Thyroid gland (tissue), 4 donors: Measurements from ENCODE around the gene COG5. TPM values are rescaled to one million over a fixed set of nuclear protein-coding genes. Genes with fewer than 3 reads are reported as not detected.

ENCODE experiments used
- DNase-seq, 2 donors: peaks; one replicate each; pipeline ENCODE4 v3.0.0-alpha.2; 2019
- H3K27ac ChIP-seq, 3 donors: fragments of 200-600 bp; sonication (generic); 1 replicate in 2 of 3; 2 replicates in 1 of 3; pipeline ENCODE4 v1.5.1; 2016 to 2019; ENCODE audit warnings: mild to moderate bottlenecking in 1 of 3, moderate library complexity in 1 of 3
- H3K27me3 ChIP-seq: fragments of 200-600 bp; sonication (generic); one replicate; pipeline ENCODE4 v1.5.1; 2019
- H3K36me3 ChIP-seq, 2 donors: fragments of 200-600 bp; sonication (generic); one replicate each; pipeline ENCODE4 v1.5.1; 2016 to 2019
- H3K4me1 ChIP-seq, 2 donors: fragments of 200-600 bp; sonication (generic); one replicate each; pipeline ENCODE4 v1.5.1; 2017 to 2019
- H3K4me3 ChIP-seq, 3 donors: fragments of 200-600 bp; sonication (generic); replicated peaks in 1 of 3; 1 replicate in 2 of 3; 2 replicates in 1 of 3; pipeline ENCODE4 v1.5.1; 2016; ENCODE audit warnings: mild to moderate bottlenecking in 1 of 3
- H3K9me3 ChIP-seq: fragments of 200-600 bp; sonication (generic); one replicate; pipeline ENCODE4 v1.5.1; 2017
- POLR2A ChIP-seq, 2 donors: fragments of 450-650 bp; IDR thresholded peaks; one replicate each; pipeline ENCODE4 v1.6.1; 2017; ENCODE audit warnings: antibody characterized with exemption in 2 of 2, mild to moderate bottlenecking in 2 of 2, moderate library complexity in 1 of 2
- WGBS, 2 donors: methylation state at CpG; one replicate each; pipeline ENCODE4 v1.1.5; 2017; 5-methylcytosine and 5-hydroxymethylcytosine counted together
- intact Hi-C: fragments of 100-400 bp; cut with DNase I; formaldehyde crosslinking; loops from one replicate; pipeline ENCODE4 v1.15.1; 2023
- total RNA-seq, 4 donors: library from RNA; depleted of rRNA; stranded (reverse); fragments of >200 nt; gene quantifications; one replicate each; pipeline ENCODE4 v1.2.3, GENCODE V29; 2016
- TF ChIP-seq, protein P1 (sequence below), 6 experiments: fragments of 200-600 bp in 3 of 6; fragments of 450-650 bp in 3 of 6; sonication (generic) in 3 of 6; IDR thresholded peaks; one replicate each; pipeline ENCODE4 v1.5.1; 2016 to 2019; ENCODE audit warnings: antibody characterized with exemption in 6 of 6, mild to moderate bottlenecking in 2 of 6, inconsistent platforms in 1 of 6, moderate library complexity in 1 of 6

The COG5 gene
- total RNA-seq, 4 donors from 2014 or later, result 108 to 268 (median 148) TPM

DNA sequence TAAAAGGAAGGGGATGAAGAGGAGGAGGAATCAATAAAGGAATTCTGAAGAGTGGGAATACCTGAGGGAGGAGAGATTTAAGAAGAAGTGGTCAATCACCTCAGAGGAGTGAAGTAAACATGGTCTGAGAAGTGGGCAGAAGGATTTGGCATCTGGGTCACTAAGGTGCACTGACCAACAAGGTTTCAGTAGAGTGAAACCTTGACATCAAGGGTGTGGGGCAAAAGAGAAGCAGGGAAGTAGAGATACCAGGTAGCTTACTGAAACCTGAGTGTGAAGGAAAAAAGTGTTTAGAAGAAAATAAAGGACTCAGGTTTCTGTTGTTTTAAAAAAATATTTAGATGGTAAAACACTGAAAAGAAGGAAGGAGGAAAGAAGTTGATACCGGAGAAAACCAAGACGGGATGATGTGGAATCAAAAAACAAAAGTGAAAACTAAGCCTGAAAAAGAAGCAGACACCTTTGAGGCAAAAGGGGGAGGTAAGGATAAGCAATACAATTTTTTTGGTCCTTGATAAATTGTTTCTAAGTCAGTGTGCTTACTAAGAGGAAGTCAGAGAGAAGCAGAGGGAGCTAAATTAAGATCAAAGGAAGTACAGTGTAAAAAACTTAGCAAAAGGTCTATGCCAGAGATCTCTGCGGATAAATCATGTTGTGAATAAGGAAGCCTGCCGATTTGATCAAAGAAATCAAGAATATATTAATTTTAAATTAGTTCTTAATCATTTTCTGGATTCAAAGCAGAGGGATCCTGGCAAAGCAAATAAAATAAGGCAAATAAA lies 231.0 kb downstream of the COG5 start:
- intact Hi-C loops, result no loop called here
- H3K27ac ChIP-seq, result no peak overlapping the region
- no peak overlapping the region for H3K4me3 ChIP-seq
- no peaks in the 10 kb centered on the region for H3K4me1 ChIP-seq
- DNase-seq, result no peak
- H3K27me3 ChIP-seq, result no peaks in the 10 kb centered on the region
- 77 to 80% methylated on average over 4 of the region's 4 CpGs for WGBS, 2 donors
- TF ChIP-seq, protein P1, sequence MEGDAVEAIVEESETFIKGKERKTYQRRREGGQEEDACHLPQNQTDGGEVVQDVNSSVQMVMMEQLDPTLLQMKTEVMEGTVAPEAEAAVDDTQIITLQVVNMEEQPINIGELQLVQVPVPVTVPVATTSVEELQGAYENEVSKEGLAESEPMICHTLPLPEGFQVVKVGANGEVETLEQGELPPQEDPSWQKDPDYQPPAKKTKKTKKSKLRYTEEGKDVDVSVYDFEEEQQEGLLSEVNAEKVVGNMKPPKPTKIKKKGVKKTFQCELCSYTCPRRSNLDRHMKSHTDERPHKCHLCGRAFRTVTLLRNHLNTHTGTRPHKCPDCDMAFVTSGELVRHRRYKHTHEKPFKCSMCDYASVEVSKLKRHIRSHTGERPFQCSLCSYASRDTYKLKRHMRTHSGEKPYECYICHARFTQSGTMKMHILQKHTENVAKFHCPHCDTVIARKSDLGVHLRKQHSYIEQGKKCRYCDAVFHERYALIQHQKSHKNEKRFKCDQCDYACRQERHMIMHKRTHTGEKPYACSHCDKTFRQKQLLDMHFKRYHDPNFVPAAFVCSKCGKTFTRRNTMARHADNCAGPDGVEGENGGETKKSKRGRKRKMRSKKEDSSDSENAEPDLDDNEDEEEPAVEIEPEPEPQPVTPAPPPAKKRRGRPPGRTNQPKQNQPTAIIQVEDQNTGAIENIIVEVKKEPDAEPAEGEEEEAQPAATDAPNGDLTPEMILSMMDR (IDR thresholded peaks at IDR 0.05), result no peak
- TF ChIP-seq POLR2A (IDR thresholded peaks at IDR 0.05), result no peak
- H3K9me3 ChIP-seq, result no peaks in the 10 kb centered on the region
- no peaks in the 10 kb centered on the region for H3K36me3 ChIP-seq

DNA sequence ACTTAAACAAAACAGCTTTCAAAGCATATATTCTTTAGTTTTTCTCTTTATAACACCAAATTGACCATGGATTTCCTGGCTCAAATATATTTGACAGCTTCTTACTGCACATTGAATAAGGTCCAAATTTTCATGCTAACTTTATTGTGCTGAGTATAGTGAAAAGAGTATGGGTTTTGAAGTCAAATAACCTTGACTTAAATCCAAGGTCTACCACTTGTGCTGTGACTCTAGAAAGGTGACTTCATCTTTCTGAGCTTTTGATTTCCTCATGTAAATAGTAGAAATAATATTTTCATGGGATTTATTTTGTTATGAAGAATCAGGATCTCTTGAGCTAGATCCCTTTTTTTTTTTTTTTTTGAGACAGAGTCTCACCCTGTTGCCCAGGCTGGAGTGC lies 233.2 kb downstream of the COG5 start:
- no peak overlapping the region for H3K4me3 ChIP-seq
- intact Hi-C loops, result no loop called here
- no peaks in the 10 kb centered on the region for H3K4me1 ChIP-seq
- H3K36me3 ChIP-seq, result no peaks in the 10 kb centered on the region
- no peak overlapping the region for H3K27ac ChIP-seq
- H3K27me3 ChIP-seq, result no peaks in the 10 kb centered on the region
- TF ChIP-seq POLR2A (IDR thresholded peaks at IDR 0.05), result no peak
- TF ChIP-seq, protein P1 (IDR thresholded peaks at IDR 0.05), result no peak
- H3K9me3 ChIP-seq, result no peaks in the 10 kb centered on the region
- no peak for DNase-seq

DNA sequence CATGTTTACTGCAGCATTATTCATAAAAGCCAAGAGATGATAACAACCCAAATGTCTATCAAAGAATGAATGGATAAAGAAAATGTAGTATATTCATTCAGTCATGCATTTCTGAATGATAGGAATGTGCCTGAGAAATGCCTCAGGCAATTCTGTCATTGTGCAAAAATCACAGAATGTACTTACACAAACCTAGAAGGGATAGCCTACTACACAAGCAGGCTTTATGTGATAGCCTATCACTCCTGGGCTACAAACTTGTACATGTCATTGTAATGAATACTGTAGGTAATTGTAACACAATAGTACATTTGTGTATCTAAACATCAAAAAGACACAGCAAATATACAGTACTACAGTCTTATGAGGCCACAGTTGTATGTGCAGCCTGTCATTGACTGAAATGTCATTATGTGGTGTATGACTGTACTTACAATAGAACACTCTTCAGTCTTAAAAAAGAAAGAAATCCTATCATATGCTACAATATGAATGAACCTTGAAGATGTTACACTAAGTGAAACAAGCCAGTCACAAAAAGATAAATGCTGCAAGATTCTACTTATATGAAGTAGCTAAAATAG lies 235.6 kb downstream of the COG5 start:
- Histone ChIP-seq H3K27ac (no peak overlapping the region), H3K4me3 (no peak overlapping the region), H3K4me1 (no peaks in the 10 kb centered on the region), H3K36me3 (peaks cover 0 to 8% of the 10 kb centered on the region in 2 donors), H3K27me3 (no peaks in the 10 kb centered on the region), H3K9me3 (no peaks in the 10 kb centered on the region)
- TF ChIP-seq, protein P1 (IDR thresholded peaks at IDR 0.05), result no peak
- TF ChIP-seq POLR2A (IDR thresholded peaks at IDR 0.05), result no peak
- intact Hi-C loops, result no loop called here
- DNase-seq, result no peak

DNA sequence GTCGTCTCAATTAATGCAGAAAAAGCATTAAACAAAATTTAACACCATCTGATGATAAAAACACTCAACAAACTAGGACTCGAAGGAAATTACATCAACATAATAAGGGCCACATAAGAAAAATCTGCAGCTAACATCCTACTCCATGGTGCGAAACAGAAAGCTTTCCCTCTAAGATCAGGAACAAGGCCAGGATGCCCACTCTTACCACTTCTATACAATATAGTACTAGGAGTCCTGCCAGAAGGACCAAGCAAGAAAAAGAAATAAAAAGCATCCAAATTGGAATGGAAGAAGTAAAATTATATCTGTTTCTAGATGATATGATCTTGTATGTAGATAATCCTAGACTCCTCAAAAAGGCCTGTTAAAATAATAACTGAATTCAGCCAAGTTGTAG lies 237.7 kb downstream of the COG5 start:
- no peaks in the 10 kb centered on the region for H3K27me3 ChIP-seq
- H3K36me3 ChIP-seq, result peaks cover 0 to 8% of the 10 kb centered on the region in 2 donors
- DNase-seq, result no peak
- intact Hi-C loops, result no loop called here
- no peaks in the 10 kb centered on the region for H3K9me3 ChIP-seq
- H3K4me1 ChIP-seq, result no peaks in the 10 kb centered on the region
- H3K27ac ChIP-seq, result no peak overlapping the region
- TF ChIP-seq, protein P1 (IDR thresholded peaks at IDR 0.05), result no peak
- no peak for TF ChIP-seq POLR2A (IDR thresholded peaks at IDR 0.05)
- no peak overlapping the region for H3K4me3 ChIP-seq
- 96 to 98% methylated on average over 3 of the region's 3 CpGs for WGBS, 2 donors

DNA sequence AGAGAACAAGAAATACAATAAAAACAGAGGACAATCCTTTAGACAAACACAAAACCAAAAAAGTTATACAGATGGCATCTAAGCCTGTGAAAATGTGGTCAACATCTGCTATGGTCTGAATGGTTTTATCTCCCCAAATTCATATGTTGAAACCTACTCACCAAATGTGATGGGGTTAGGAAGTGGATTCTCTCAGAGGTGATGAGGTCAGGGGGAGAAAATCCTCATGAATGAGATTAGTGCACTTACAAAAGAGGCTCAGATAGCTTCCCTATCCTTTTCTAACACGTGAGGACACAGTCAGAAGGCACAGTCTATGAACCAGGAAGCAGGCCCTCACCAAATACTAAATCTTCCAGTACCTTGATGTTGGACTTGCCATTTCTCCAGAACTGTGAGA lies 241.7 kb downstream of the COG5 start:
- WGBS, 2 donors, result 77 to 79% methylated on average over 1 of the region's 1 CpG
- peaks cover 0 to 8% of the 10 kb centered on the region in 2 donors for H3K36me3 ChIP-seq
- no peaks in the 10 kb centered on the region for H3K4me1 ChIP-seq
- no peak for DNase-seq
- no peaks in the 10 kb centered on the region for H3K27me3 ChIP-seq
- intact Hi-C loops, result no loop called here
- no peaks in the 10 kb centered on the region for H3K9me3 ChIP-seq
- H3K4me3 ChIP-seq, result no peak overlapping the region
- TF ChIP-seq, protein P1 (IDR thresholded peaks at IDR 0.05), result no peak
- no peak for TF ChIP-seq POLR2A (IDR thresholded peaks at IDR 0.05)
- no peak overlapping the region for H3K27ac ChIP-seq
